Heart right ventricle (tissue), 16 donors: Measurements from ENCODE around the gene PAN2. TPM values are rescaled to one million over a fixed set of nuclear protein-coding genes. Genes with fewer than 3 reads are reported as not detected.
A peak's percentile ranks its signal among the peaks of the same experiment; 100 is the strongest.

Experiments
- ATAC-seq, 8 donors: fragments of 200-7000 bp; cut with Tn5 transposase; one replicate each; pipeline ENCODE4 v1.9.1; 2020; ENCODE audit warnings: mild to moderate bottlenecking in 8 of 8, moderate library complexity in 8 of 8, moderate number of reproducible peaks in 1 of 8
- DNase-seq, 2 donors: peaks; one replicate each; pipeline ENCODE4 v3.0.0-alpha.2; 2020
- H3K27ac ChIP-seq, 10 donors: fragments of 200-600 bp; sonication (generic) in 2 of 10; one replicate each; pipeline versions ENCODE4 v1.5.0 to v1.8.0; 2020 to 2022; ENCODE audit warnings: mild to moderate bottlenecking in 3 of 10
- H3K27me3 ChIP-seq, 7 donors: fragments of 200-600 bp; one replicate each; pipeline ENCODE4 v1.8.0; 2021 to 2022; ENCODE audit warnings: mild to moderate bottlenecking in 2 of 7
- H3K36me3 ChIP-seq, 9 donors: fragments of 200-600 bp; sonication (generic) in 1 of 9; one replicate each; pipeline versions ENCODE4 v1.5.0 to v1.8.0; 2020 to 2022; ENCODE audit warnings: mild to moderate bottlenecking in 2 of 9
- H3K4me1 ChIP-seq, 9 donors: fragments of 200-600 bp; sonication (generic) in 1 of 9; one replicate each; pipeline versions ENCODE4 v1.5.0 to v1.8.0; 2020 to 2022; ENCODE audit warnings: mild to moderate bottlenecking in 4 of 9
- H3K4me3 ChIP-seq, 10 donors: fragments of 200-600 bp; sonication (generic) in 2 of 10; one replicate each; pipeline versions ENCODE4 v1.5.0 to v1.8.0; 2020 to 2022; ENCODE audit warnings: mild to moderate bottlenecking in 7 of 10, moderate library complexity in 2 of 10
- H3K9me3 ChIP-seq, 11 donors: fragments of 200-600 bp in 10 of 11; sonication (generic) in 2 of 11; one replicate each; pipeline versions ENCODE4 v1.5.0 to v1.8.0; 2013 to 2022; ENCODE audit warnings: mild to moderate bottlenecking in 2 of 11, control low read depth in 1 of 11, moderate library complexity in 1 of 11
- CTCF ChIP-seq, 9 donors: fragments of 200-600 bp; sonication (generic) in 2 of 9; IDR thresholded peaks; one replicate each; pipeline versions ENCODE4 v1.5.0 to v1.8.0; 2021 to 2022; ENCODE audit warnings: antibody characterized with exemption in 9 of 9, mild to moderate bottlenecking in 5 of 9, moderate library complexity in 1 of 9
- WGBS, 2 donors: extraction: QIAGEN DNeasy Blood & Tissue Kit; methylation state at CpG; one replicate each; pipeline ENCODE4 v1.1.7; 2013; ENCODE audit warnings: inconsistent platforms in 1 of 2; 5-methylcytosine and 5-hydroxymethylcytosine counted together
- intact Hi-C, 10 donors: fragments of 100-400 bp; cut with DNase I; formaldehyde crosslinking; loops; one replicate each; pipeline versions ENCODE4 v1.11.1 to v1.14.2; 2022
- polyA plus RNA-seq, 2 donors: library from polyadenylated mRNA; stranded (reverse); fragments of 200-250 nt; gene quantifications; one replicate each; pipeline ENCODE4 v1.2.3, GENCODE V29; 2013
- total RNA-seq, 10 donors: library from RNA; stranded (reverse); fragmentation: NEBNext Ultra II Directional in 3 of 10; extraction: Animal tissue kit (Norgen Biotek cat#: 25700) in 3 of 10; gene quantifications; one replicate each; pipeline versions ENCODE4 v1.2.1 to v1.2.4, GENCODE V29; 2021 to 2023
- donor health status: Arrhythmogenic right ventricular cardiomyopathy.
- donor health status: ischemic (EF 13 %, LVEDD 7.1; RV severe dilation, severe dysfunction).
- donor health status: healthy with polysubstance abuse.
- donor health status: DM: no; HTN: yes; CAD: no.
- donor health status: DM: no; HTN: no; CAD: no.
- donor health status: ischemic (EF 25% LVEDD 6.9; RV normal size, moderate dysfunction).
- donor health status: ischemic (EF 25% LVEDD 5.7; RV mildly dilated, moderate dysfunction).
- donor health status: healthy.
- donor health status: DM: yes; HTN: yes; CAD: no.
- donor health status: Ischemic cardiomyopathy.
- donor health status: ischemic (EF 35%, LVEDD 5.7; RV mildly dilated, moderate dysfunction).
- donor health status: nonischemic (EF 11% LVEDD 7.7; RV severe dilation, severe dysfunction).
- donor health status: DM: yes; HTN: yes; CAD: no.
- donor health status: PGD.
- donor health status: ischemic (EF 29% LVEDD 5.4; RV normal size, mild dysfunction).
- donor health status: nonischemic (EF 23%, LVEDD 6.1; RV moderate dilation, normal function).

PAN2 gene
- total and polyA plus RNA-seq, 12 donors = 20.6 to 85.3 (median 38.1) TPM

GRCh38 chr12:56361487-56362129, 27.8 kb upstream of the PAN2 start:
- intact Hi-C loops = loop anchor here in 7 of 10 donors (2.0 to 10.0 kb wide), 5 partner anchors 27 to 106 kb away; partner anchors contain the start of genes SPRYD4 (in 4 of the 7) and MIP (in 1 of the 7)
- H3K27ac ChIP-seq = no peak overlapping the region

DNA sequence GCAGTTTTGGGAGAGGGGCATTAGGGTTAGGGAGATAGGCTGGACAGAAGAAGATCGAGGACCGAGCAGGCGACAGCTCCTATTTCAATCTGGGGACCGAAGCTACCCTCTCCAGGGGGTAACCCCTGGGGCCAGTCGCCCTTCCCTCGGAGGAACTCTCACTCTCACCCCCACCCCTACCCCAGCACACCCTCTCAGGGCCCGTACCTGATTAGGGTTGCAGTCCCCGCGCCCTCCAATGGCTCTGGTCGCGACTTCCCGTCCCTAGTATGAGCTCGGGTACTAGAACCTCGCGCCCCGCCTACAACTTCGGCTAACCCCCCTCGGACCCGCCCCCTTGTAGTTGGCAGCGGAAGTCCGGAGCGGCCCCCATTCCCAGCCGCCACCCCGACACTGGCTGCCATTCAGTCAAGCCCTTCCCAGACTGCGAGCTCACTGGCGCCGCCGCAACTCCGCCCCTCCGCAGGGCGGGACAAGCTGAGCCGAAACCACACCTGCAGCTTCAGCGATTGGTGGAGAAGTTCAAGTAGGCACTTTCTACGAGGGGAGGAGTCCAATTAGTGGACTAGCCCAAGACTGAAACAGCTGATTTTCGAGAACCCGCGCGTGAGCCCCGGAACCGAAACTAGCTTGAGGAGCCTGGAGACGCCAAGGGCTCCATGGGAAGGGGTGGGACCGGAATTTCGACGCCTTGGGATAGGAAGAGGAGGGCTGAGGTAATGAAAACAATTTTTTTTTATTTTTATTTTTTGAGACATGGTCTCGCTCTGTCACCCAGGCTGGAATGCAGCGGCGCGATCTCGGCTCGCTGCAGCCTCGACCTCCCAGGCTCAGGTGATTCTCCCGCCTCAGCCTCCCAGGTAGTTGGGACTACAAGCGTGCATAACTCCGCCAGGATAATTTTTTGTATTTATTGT, 26.3 kb upstream of the PAN2 start, which contains the start of gene STAT2:
Gene STAT2 (minus strand): TSS at position 257 of the 917 bp plus-strand sequence. CDS start 3,536 bp downstream, outside the sequence.
- intact Hi-C loops = loop anchor here in 9 of 10 donors (1.0 to 10.0 kb wide), 7 partner anchors 25 to 107 kb away; partner anchors contain the start of genes SPRYD4 (in 5 of the 9), CNPY2 (in 1 of the 9), MIP (in 1 of the 9) and TIMELESS (in 1 of the 9)
- H3K36me3 ChIP-seq = peaks cover 0 to 25% (median 13%) of the 10 kb centered on the region in 9 donors
- peaks cover 0 to 39% (median 25%) of the 10 kb centered on the region in 9 donors for H3K4me1 ChIP-seq
- ATAC-seq (peak; percentile 98 to 99 (median 99)), DNase-seq (peak; percentile 99)
- H3K9me3 ChIP-seq = no peaks in the 10 kb centered on the region
- H3K4me3 ChIP-seq = peak within 1 kb of the TSS; percentile 61 to 98 (median 84)
- peak in 2 of 9 donors; percentile 11 to 21 for TF ChIP-seq CTCF (IDR thresholded peaks at IDR 0.05)
- peak within 1 kb of the TSS; percentile 65 to 95 (median 91) for H3K27ac ChIP-seq
- WGBS, 2 donors = 0 to 1% methylated on average over 54 of the region's 54 CpGs
- no peaks in the 10 kb centered on the region for H3K27me3 ChIP-seq

More at GRCh38 chr12:56361487-56362129, 27.8 kb upstream of the PAN2 start:
- ATAC-seq = no peak
- no peak for TF ChIP-seq CTCF (IDR thresholded peaks at IDR 0.05)
- no peak for DNase-seq
- H3K27me3 ChIP-seq = no peaks in the 10 kb centered on the region
- peaks cover 0 to 36% (median 25%) of the 10 kb centered on the region in 9 donors for H3K4me1 ChIP-seq
- no peaks in the 10 kb centered on the region for H3K9me3 ChIP-seq
- 79 to 81% methylated on average over 8 of the region's 8 CpGs for WGBS, 2 donors
- H3K4me3 ChIP-seq = no peak overlapping the region
- peaks cover 0 to 10% (median 0%) of the 10 kb centered on the region in 9 donors for H3K36me3 ChIP-seq

DNA sequence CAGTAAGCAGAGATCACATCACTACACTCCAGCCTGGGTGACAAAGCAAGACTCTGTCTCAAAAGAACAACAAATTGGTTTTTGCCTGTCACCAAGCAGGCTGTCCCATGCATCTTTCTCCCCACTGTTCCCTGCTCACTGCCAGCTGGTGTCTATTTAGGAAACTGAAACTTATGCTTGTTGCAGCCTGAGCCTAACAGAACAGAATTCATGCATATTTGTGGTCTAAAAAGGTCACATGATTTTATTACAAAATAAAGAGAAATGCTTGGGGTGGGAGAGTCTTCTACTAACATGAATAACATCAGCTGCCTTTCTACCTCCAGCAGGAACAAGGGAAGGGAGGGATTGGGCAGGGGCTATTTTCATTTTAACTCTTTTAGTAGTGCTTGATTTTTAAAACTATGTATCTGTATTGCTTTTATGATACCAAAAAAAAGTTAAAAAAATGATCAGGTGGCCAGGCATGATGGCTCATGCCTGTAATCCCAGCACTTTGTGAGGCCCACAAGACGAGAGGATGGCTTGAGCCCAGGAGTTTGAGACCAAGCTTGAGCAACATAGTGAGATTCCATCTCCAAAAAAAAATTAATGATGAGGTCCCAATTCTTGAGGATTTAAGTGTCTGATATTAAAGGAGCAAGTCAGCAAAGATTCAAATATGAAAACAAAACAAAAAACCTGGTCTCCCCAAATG, 25.2 kb upstream of the PAN2 start:
- peak overlapping the region in 9 of 10 donors; percentile 64 to 95 (median 90) for H3K27ac ChIP-seq
- intact Hi-C loops = loop anchor here in 2 of 10 donors (5.0 to 10.0 kb wide), 2 partner anchors 42 to 106 kb away; partner anchors contain the start of genes CNPY2 (in 1 of the 2) and SPRYD4 (in 1 of the 2)
- peaks cover 0 to 39% (median 25%) of the 10 kb centered on the region in 9 donors for H3K4me1 ChIP-seq
- WGBS, 2 donors = 0 to 21% methylated on average over 1 of the region's 1 CpG
- ATAC-seq (no peak), DNase-seq (no peak)
- H3K4me3 ChIP-seq = peak overlapping the region; percentile 61 to 98 (median 84)
- H3K27me3 ChIP-seq = no peaks in the 10 kb centered on the region
- TF ChIP-seq CTCF (IDR thresholded peaks at IDR 0.05) = no peak
- no peaks in the 10 kb centered on the region for H3K9me3 ChIP-seq
- H3K36me3 ChIP-seq = peaks cover 0 to 37% (median 24%) of the 10 kb centered on the region in 9 donors
